Smooth muscle cell (in vitro differentiated cells): ENCODE measurements around the gene LRIT3. TPM values are rescaled to one million over a fixed set of nuclear protein-coding genes. Genes with fewer than 3 reads are reported as not detected.
A peak's percentile ranks its signal among the peaks of the same experiment; 100 is the strongest.

ENCODE experiments used
- DNase-seq: peaks from one replicate; lab custom pipeline; 2025; ENCODE audit not compliant: unreplicated experiment; lab: John Stamatoyannopoulos, UW
- H2AFZ ChIP-seq: fragments of 200-600 bp; sonication (generic); 2 replicates; pipeline ENCODE4 v1.6.0; 2016; ENCODE audit warnings: antibody characterized with exemption, low read depth, mild to moderate bottlenecking
- H3F3A ChIP-seq: fragments of 200-600 bp; sonication (generic); 2 replicates; pipeline ENCODE4 v1.6.0; 2017; ENCODE audit warnings: antibody characterized with exemption, low read depth
- H3K27ac ChIP-seq: fragments of 200-600 bp; sonication (generic); 2 replicates; pipeline ENCODE4 v1.5.1; 2016; ENCODE audit warnings: low read depth, mild to moderate bottlenecking
- H3K27me3 ChIP-seq: fragments of 200-600 bp; sonication (generic); 2 replicates; pipeline ENCODE4 v1.6.1; 2016; ENCODE audit warnings: low read depth, mild to moderate bottlenecking
- H3K36me3 ChIP-seq: fragments of 200-600 bp; sonication (generic); 2 replicates; pipeline ENCODE4 v1.5.1; 2016; ENCODE audit warnings: low read depth
- H3K4me1 ChIP-seq: fragments of 200-600 bp; sonication (generic); 2 replicates; pipeline ENCODE4 v1.5.1; 2016; ENCODE audit warnings: low read depth
- H3K4me2 ChIP-seq: fragments of 200-600 bp; sonication (generic); 2 replicates; pipeline ENCODE4 v1.6.0; 2016; ENCODE audit warnings: mild to moderate bottlenecking
- H3K4me3 ChIP-seq: fragments of 200-600 bp; sonication (generic); 2 replicates; pipeline ENCODE4 v1.5.1; 2016; ENCODE audit warnings: mild to moderate bottlenecking
- H3K79me2 ChIP-seq: fragments of 200-600 bp; sonication (generic); 2 replicates; pipeline ENCODE4 v1.6.0; 2016; ENCODE audit warnings: low read depth, mild to moderate bottlenecking
- H3K9ac ChIP-seq: fragments of 200-600 bp; sonication (generic); 2 replicates; pipeline ENCODE4 v1.6.0; 2016; ENCODE audit warnings: low read depth
- H3K9me3 ChIP-seq: fragments of 200-600 bp; sonication (generic); replicated peaks from 2 replicates; pipeline ENCODE4 v1.5.1; 2016; ENCODE audit warnings: low read depth
- H4K20me1 ChIP-seq: fragments of 200-600 bp; sonication (generic); 2 replicates; pipeline ENCODE4 v1.6.0; 2016; ENCODE audit warnings: low read depth
- CTCF ChIP-seq: fragments of 200-600 bp; sonication (generic); IDR thresholded peaks from 2 replicates; pipeline ENCODE4 v1.5.1; 2017; ENCODE audit warnings: borderline replicate concordance, mild to moderate bottlenecking, antibody characterized with exemption; ENCODE audit not compliant: insufficient read depth, poor library complexity, severe bottlenecking
- WGBS: methylation state at CpG from one replicate; pipeline ENCODE4 v1.1.7; 2016; ENCODE audit warnings: low lambda C conversion rate; 5-methylcytosine and 5-hydroxymethylcytosine counted together
- polyA plus RNA-seq: library from polyadenylated mRNA; unstranded; fragments of >200 nt; fragmentation: Nextera tagmentation; extraction: Ambion mirVana; gene quantifications from 2 replicates; pipeline ENCODE4 v1.2.1, GENCODE V29; 2016
- total RNA-seq: library from RNA; depleted of rRNA; stranded (reverse); fragments of >200 nt; gene quantifications from 2 replicates; pipeline ENCODE4 v1.2.3, GENCODE V29; 2014

The LRIT3 gene
- total and polyA plus RNA-seq, 2 experiments from 2014 or later = 0.04 TPM; not detected in 1

GRCh38 chr4:109810552-109811387 lies 37.1 kb upstream of the LRIT3 start:
- H3K9ac ChIP-seq = no peak overlapping the region
- H3K27ac ChIP-seq = no peak overlapping the region
- no peaks in the 10 kb centered on the region for H4K20me1 ChIP-seq
- no peak overlapping the region for H2AFZ ChIP-seq
- no peaks in the 10 kb centered on the region for H3K4me1 ChIP-seq
- no peak overlapping the region for H3K4me2 ChIP-seq
- no peaks in the 10 kb centered on the region for H3K9me3 ChIP-seq
- WGBS = 59% methylated on average over 11 of the region's 11 CpGs
- peaks cover 3% of the 10 kb centered on the region for H3K79me2 ChIP-seq
- no peak for DNase-seq
- H3K4me3 ChIP-seq = no peak overlapping the region
- no peak for TF ChIP-seq CTCF
- H3K27me3 ChIP-seq = no peaks in the 10 kb centered on the region
- H3K36me3 ChIP-seq = no peaks in the 10 kb centered on the region
- H3F3A ChIP-seq = no peaks in the 10 kb centered on the region

- TF ChIP-seq CTCF = no peak
- Histone ChIP-seq H3K79me2 (peaks cover 12% of the 10 kb centered on the region), H3K9ac (no peak overlapping the region), H3K27me3 (no peaks in the 10 kb centered on the region), H4K20me1 (no peaks in the 10 kb centered on the region), H3F3A (no peaks in the 10 kb centered on the region), H3K9me3 (no peaks in the 10 kb centered on the region), H2AFZ (no peak overlapping the region), H3K4me3 (no peak overlapping the region), H3K4me2 (no peak overlapping the region), H3K36me3 (no peaks in the 10 kb centered on the region), H3K4me1 (peaks cover 5% of the 10 kb centered on the region), H3K27ac (no peak overlapping the region)
- WGBS = 91% methylated on average over 3 of the region's 3 CpGs
- no peak for DNase-seq
Observed at GRCh38 chr4:109811707-109812106, 36.2 kb upstream of the LRIT3 start.

GRCh38 chr4:109815151-109816081 lies 32.5 kb upstream of the LRIT3 start, which contains the start of gene GAR1:
Gene GAR1, plus strand, starts transcription at chr4:109815762. Its CDS starts 403 bp downstream, at chr4:109816165.
- Histone ChIP-seq H3K36me3 (no peaks in the 10 kb centered on the region), H3K4me3 (peak within 1 kb of the TSS; percentile 61), H3K27me3 (no peaks in the 10 kb centered on the region), H3F3A (no peaks in the 10 kb centered on the region), H3K4me2 (peak within 1 kb of the TSS; percentile 80), H4K20me1 (no peaks in the 10 kb centered on the region), H3K4me1 (peaks cover 9% of the 10 kb centered on the region), H3K9me3 (no peaks in the 10 kb centered on the region), H3K27ac (peak within 1 kb of the TSS; percentile 83), H2AFZ (peak within 1 kb of the TSS; percentile 94), H3K79me2 (peaks cover 42% of the 10 kb centered on the region), H3K9ac (peak within 1 kb of the TSS; percentile 79)
- DNase-seq = peak; percentile 42
- no peak for TF ChIP-seq CTCF
- under 1% methylated on average over 53 of the region's 53 CpGs for WGBS
